ENCODE results near the gene CCL15. TPM values are rescaled to one million over a fixed set of nuclear protein-coding genes. Genes with fewer than 3 reads are reported as not detected.
A peak's percentile ranks its signal among the peaks of the same experiment; 100 is the strongest.

The CCL15 gene
- total and polyA plus RNA-seq, 2 of the 13 experiments (the other 11 are each of a cell fraction or from before 2014, with no cell fraction given) = 29.2 to 45.9 TPM

- TF ChIP-seq UBTF (CRISPR knock-in tag; IDR thresholded peaks at IDR 0.05) (peak; percentile 39; the same call in 1 of the 2 replicates), ZNF207 (IDR thresholded peaks at IDR 0.05; ENCODE audit: borderline replicate concordance) (no peak), MYC (CRISPR knock-in tag; IDR thresholded peaks at IDR 0.05; ENCODE audit: borderline replicate concordance) (peak; percentile 53; the same call in 1 of the 2 replicates), ZNF780A (CRISPR knock-in tag; IDR thresholded peaks at IDR 0.05) (0 out of 2 replicates have a peak, but pooled peaks have one; percentile 54), ATF2 (CRISPR knock-in tag; IDR thresholded peaks at IDR 0.05) (peak; percentile 95), ETV5 (CRISPR knock-in tag; IDR thresholded peaks at IDR 0.05; ENCODE audit: borderline replicate concordance) (peak; percentile 92), HOXA9 (CRISPR knock-in tag; IDR thresholded peaks at IDR 0.05; ENCODE audit: borderline replicate concordance) (peak; percentile 53; the same call in 1 of the 2 replicates), AKAP8 (CRISPR knock-in tag; IDR thresholded peaks at IDR 0.05) (peak; percentile 91), SP140L (CRISPR knock-in tag; IDR thresholded peaks at IDR 0.05; ENCODE audit: borderline replicate concordance) (peak; percentile 82; the same call in 1 of the 2 replicates), HNRNPH1 (optimal IDR thresholded peaks at IDR 0.05; ENCODE audit: low read depth, low read length) (no peak), ZNF138 (CRISPR knock-in tag; IDR thresholded peaks at IDR 0.05; ENCODE audit: low read depth) (peak; percentile 73; the same call in 1 of the 2 replicates), ZNF512B (CRISPR knock-in tag; IDR thresholded peaks at IDR 0.05; ENCODE audit: borderline replicate concordance) (peak; percentile 63; the same call in 1 of the 2 replicates), KLF6 (CRISPR knock-in tag; IDR thresholded peaks at IDR 0.05) (0 out of 2 replicates have a peak, but pooled peaks have one; percentile 38), ZFP41 (CRISPR knock-in tag; IDR thresholded peaks at IDR 0.05; ENCODE audit: borderline replicate concordance) (no peak), NFIC (IDR thresholded peaks at IDR 0.05; ENCODE audit: low read length) (peak; percentile 96; the same call in 1 of the 2 replicates), RARG (CRISPR knock-in tag; IDR thresholded peaks at IDR 0.05; ENCODE audit: low read depth) (no peak), PPARG (CRISPR knock-in tag; conservative IDR thresholded peaks at IDR 0.05) (peak; percentile 89), TOPORS (CRISPR knock-in tag; IDR thresholded peaks at IDR 0.05) (0 out of 2 replicates have a peak, but pooled peaks have one; percentile 63), KAT2B (IDR thresholded peaks at IDR 0.05; ENCODE audit: borderline replicate concordance, low read depth, low read length) (peak; percentile 62; the same call in 1 of the 2 replicates), ZNF572 (CRISPR knock-in tag; IDR thresholded peaks at IDR 0.05) (0 out of 2 replicates have a peak, but pooled peaks have one; percentile 43), MTF2 (CRISPR knock-in tag; IDR thresholded peaks at IDR 0.05; ENCODE audit: borderline replicate concordance) (no peak)
These were observed 27.8 kb downstream of the CCL15 start (continued) for GRCh38 chr17:35973333-35974260.
